ENCODE results near the gene KIF18B. TPM values are rescaled to one million over a fixed set of nuclear protein-coding genes. Genes with fewer than 3 reads are reported as not detected.
A peak's percentile ranks its signal among the peaks of the same experiment; 100 is the strongest.

The KIF18B gene
- total and polyA plus RNA-seq, 7 donors: under 0.01 to 10.5 (median 0.60) TPM

- peaks cover 0 to 6% (median 3%) of the 10 kb centered on the region in 4 donors for H3K4me1 ChIP-seq
- intact Hi-C loops (cut with DNase I): no loop called here
- no peak for TF ChIP-seq CTCF (IDR thresholded peaks at IDR 0.05)
- no peaks in the 10 kb centered on the region for H3K36me3 ChIP-seq
- no peaks in the 10 kb centered on the region for H3K9me3 ChIP-seq
- H3K27ac ChIP-seq: no peak overlapping the region
- H3K4me3 ChIP-seq: no peak overlapping the region
- H3K27me3 ChIP-seq: no peaks in the 10 kb centered on the region
- 90 to 96% methylated on average over 1 of the region's 1 CpG for WGBS, 2 donors
- no peak for DNase-seq
Observed at GRCh38 chr17:44940768-44941167, 6.8 kb downstream of the KIF18B start.

GRCh38 chr17:44940317-44940716 lies 7.3 kb downstream of the KIF18B start:
- H3K9me3 ChIP-seq: no peaks in the 10 kb centered on the region
- no peak for TF ChIP-seq EP300 (IDR thresholded peaks at IDR 0.05)
- TF ChIP-seq CTCF (IDR thresholded peaks at IDR 0.05): no peak
- no peak for TF ChIP-seq POLR2A (IDR thresholded peaks at IDR 0.05)
- no peak for TF ChIP-seq POLR2AphosphoS5 (IDR thresholded peaks at IDR 0.05)
- intact Hi-C loops (cut with DNase I): no loop called here
- peak; percentile 6 for DNase-seq
- H3K4me3 ChIP-seq: no peak overlapping the region
- 87 to 91% methylated on average over 4 of the region's 4 CpGs for WGBS, 2 donors
- H3K36me3 ChIP-seq: no peaks in the 10 kb centered on the region
- H3K27me3 ChIP-seq: no peaks in the 10 kb centered on the region
- H3K27ac ChIP-seq: no peak overlapping the region
- peaks cover 0 to 6% (median 3%) of the 10 kb centered on the region in 4 donors for H3K4me1 ChIP-seq

GRCh38 chr17:44935116-44935515 lies 12.5 kb downstream of the KIF18B start:
- Histone ChIP-seq H3K4me3 (no peak overlapping the region), H3K4me1 (peaks cover 0 to 2% (median under 1%) of the 10 kb centered on the region in 4 donors), H3K36me3 (no peaks in the 10 kb centered on the region), H3K9me3 (no peaks in the 10 kb centered on the region), H3K27ac (no peak overlapping the region), H3K27me3 (no peaks in the 10 kb centered on the region)
- WGBS, 2 donors: 93 to 94% methylated on average over 9 of the region's 9 CpGs
- intact Hi-C loops (cut with DNase I): no loop called here
- DNase-seq: peak; percentile 62
- TF ChIP-seq POLR2A (IDR thresholded peaks at IDR 0.05) (no peak), CTCF (IDR thresholded peaks at IDR 0.05) (no peak), EP300 (IDR thresholded peaks at IDR 0.05) (no peak), POLR2AphosphoS5 (IDR thresholded peaks at IDR 0.05) (no peak)

GRCh38 chr17:44934745-44935105 lies 12.8 kb downstream of the KIF18B start:
- H3K36me3 ChIP-seq: no peaks in the 10 kb centered on the region
- no peaks in the 10 kb centered on the region for H3K27me3 ChIP-seq
- H3K4me3 ChIP-seq: no peak overlapping the region
- WGBS, 2 donors: 98% methylated on average over 10 of the region's 10 CpGs
- TF ChIP-seq POLR2AphosphoS5 (IDR thresholded peaks at IDR 0.05): no peak
- TF ChIP-seq POLR2A (IDR thresholded peaks at IDR 0.05): no peak
- no peak for TF ChIP-seq CTCF (IDR thresholded peaks at IDR 0.05)
- TF ChIP-seq EP300 (IDR thresholded peaks at IDR 0.05): no peak
- DNase-seq: peak; percentile 52
- no peaks in the 10 kb centered on the region for H3K9me3 ChIP-seq
- no peak overlapping the region for H3K27ac ChIP-seq
- intact Hi-C loops (cut with DNase I): no loop called here
- H3K4me1 ChIP-seq: no peaks in the 10 kb centered on the region

Data from sigmoid colon (tissue), 7 donors.